Activated B cell treated with CpG ODN at 0.5 μM for 24 hours (primary cell): ENCODE measurements around the gene MMP14. TPM values are rescaled to one million over a fixed set of nuclear protein-coding genes. Genes with fewer than 3 reads are reported as not detected.

Source experiments
- ATAC-seq: fragments of 200-7000 bp; cut with Tn5 transposase; one replicate; pipeline ENCODE4 v1.10.0; 2021; ENCODE audit warnings: low read depth, mild to moderate bottlenecking, moderate library complexity
- CTCF ChIA-PET: fragments of 350-600 bp; sonication (Branson Sonifier 250); formaldehyde crosslinking; loops from one replicate; lab custom pipeline; 2021; ENCODE audit warnings: antibody characterized with exemption; lab: Charles Lee
- POLR2A ChIA-PET: fragments of 350-600 bp; sonication (Branson Sonifier 250); formaldehyde crosslinking; loops from one replicate; lab custom pipeline; 2021; ENCODE audit warnings: antibody characterized with exemption; lab: Charles Lee
- DNase-seq: peaks from one replicate; pipeline ENCODE4 v3.0.0; 2022
- H3K27ac Mint-ChIP-seq: one replicate; pipeline ENCODE4 v1.8.0; 2020; ENCODE audit warnings: mixed read lengths
- H3K27me3 Mint-ChIP-seq: one replicate; pipeline ENCODE4 v1.8.0; 2021; ENCODE audit warnings: mixed read lengths
- H3K36me3 Mint-ChIP-seq: one replicate; pipeline ENCODE4 v1.8.0; 2021; ENCODE audit warnings: low read depth, mixed read lengths
- H3K4me1 Mint-ChIP-seq: one replicate; pipeline ENCODE4 v1.8.0; 2021; ENCODE audit warnings: mixed read lengths
- H3K4me3 Mint-ChIP-seq: one replicate; pipeline ENCODE4 v1.8.0; 2020; ENCODE audit warnings: mild to moderate bottlenecking, mixed read lengths
- H3K9me3 Mint-ChIP-seq: one replicate; pipeline ENCODE4 v1.8.0; 2020; ENCODE audit warnings: mixed read lengths
- intact Hi-C: fragments of 100-400 bp; cut with micrococcal nuclease; formaldehyde crosslinking; loops from one replicate; pipeline ENCODE4 v1.15.1; 2024
- total RNA-seq: library from RNA; stranded (reverse); gene quantifications from 2 replicates; pipeline ENCODE4 v1.2.3, GENCODE V29; 2022
- TF ChIP-seq, protein P1 (sequence below): fragments of 200-600 bp; IDR thresholded peaks from one replicate; pipeline ENCODE4 v1.8.0; 2022; ENCODE audit warnings: antibody characterized with exemption, mild to moderate bottlenecking

Gene MMP14
- total RNA-seq, 1 donor from 2014 or later = 4.1 TPM

DNA sequence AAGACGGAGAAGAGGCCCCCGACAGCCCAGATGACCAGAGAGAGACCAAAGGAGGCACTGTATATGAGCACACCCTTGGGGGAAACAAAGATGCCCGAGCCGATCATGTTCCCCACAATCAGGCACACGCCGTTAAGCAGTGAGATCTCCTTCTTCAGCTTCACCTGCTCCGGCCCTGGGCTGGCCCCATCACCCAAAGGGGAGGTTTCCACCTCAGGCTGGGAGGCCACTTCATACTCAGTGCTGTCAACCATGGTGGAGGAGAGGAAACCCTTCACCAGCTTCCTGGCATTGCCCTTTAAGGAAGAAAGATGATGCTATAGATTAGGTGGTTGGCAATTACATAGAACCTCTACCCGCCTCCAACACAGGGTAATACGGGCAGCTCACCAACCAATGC, 23.2 kb upstream of the MMP14 start:
- TF ChIP-seq, protein P1, sequence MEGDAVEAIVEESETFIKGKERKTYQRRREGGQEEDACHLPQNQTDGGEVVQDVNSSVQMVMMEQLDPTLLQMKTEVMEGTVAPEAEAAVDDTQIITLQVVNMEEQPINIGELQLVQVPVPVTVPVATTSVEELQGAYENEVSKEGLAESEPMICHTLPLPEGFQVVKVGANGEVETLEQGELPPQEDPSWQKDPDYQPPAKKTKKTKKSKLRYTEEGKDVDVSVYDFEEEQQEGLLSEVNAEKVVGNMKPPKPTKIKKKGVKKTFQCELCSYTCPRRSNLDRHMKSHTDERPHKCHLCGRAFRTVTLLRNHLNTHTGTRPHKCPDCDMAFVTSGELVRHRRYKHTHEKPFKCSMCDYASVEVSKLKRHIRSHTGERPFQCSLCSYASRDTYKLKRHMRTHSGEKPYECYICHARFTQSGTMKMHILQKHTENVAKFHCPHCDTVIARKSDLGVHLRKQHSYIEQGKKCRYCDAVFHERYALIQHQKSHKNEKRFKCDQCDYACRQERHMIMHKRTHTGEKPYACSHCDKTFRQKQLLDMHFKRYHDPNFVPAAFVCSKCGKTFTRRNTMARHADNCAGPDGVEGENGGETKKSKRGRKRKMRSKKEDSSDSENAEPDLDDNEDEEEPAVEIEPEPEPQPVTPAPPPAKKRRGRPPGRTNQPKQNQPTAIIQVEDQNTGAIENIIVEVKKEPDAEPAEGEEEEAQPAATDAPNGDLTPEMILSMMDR = no peak
- ChIA-PET POLR2A (interaction anchor here (0.8 to 5.0 kb wide), 10 partner anchors 10 to 252 kb away, joined by 3 to 69 read pairs (median 8); partner anchors contain the start of genes MMP14 and OXA1L), CTCF (interaction anchor here (0.6 to 0.8 kb wide), 3 partner anchors 32 to 1390 kb away, joined by 3 to 4 read pairs (median 3); partner anchors contain the start of gene OXA1L)
- no peaks in the 10 kb centered on the region for H3K27me3 Mint-ChIP-seq
- no peaks in the 10 kb centered on the region for H3K9me3 Mint-ChIP-seq
- peaks cover 75% of the 10 kb centered on the region for H3K4me1 Mint-ChIP-seq
- DNase-seq (no peak), ATAC-seq (peak; percentile 9)
- peak overlapping the region; percentile 96 for H3K27ac Mint-ChIP-seq
- intact Hi-C loops = no loop called here
- H3K36me3 Mint-ChIP-seq = no peaks in the 10 kb centered on the region
- H3K4me3 Mint-ChIP-seq = peak overlapping the region; percentile 59

DNA sequence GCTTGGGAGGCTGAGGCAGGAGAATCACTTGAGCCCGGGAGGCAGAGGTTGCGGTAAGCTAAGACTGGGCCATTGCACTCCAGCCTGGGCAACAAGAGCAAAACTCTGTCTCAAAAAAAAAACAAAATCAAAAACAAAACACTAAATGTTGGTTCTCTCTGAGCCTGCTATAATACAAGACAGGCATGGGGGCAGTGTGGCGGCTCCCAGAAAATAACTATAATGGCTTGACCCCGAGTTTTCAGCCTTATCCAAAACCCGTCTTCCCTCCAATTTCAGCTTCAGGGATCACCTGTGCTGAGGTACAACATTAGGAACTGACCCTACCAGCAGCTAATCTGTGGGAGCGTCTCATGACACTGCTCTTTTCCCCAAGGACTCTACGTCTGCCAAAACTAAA, 22.0 kb upstream of the MMP14 start:
- intact Hi-C loops = no loop called here
- ChIA-PET POLR2A (interaction anchor here (2.6 to 5.0 kb wide), 4 partner anchors 9 to 24 kb away, joined by 11 to 69 read pairs (median 40); no protein-coding TSS in a partner anchor), CTCF (interaction anchor here (1.3 kb wide), 1 partner anchor 9 kb away, joined by 5 read pairs; no protein-coding TSS in a partner anchor)
- peaks cover 74% of the 10 kb centered on the region for H3K4me1 Mint-ChIP-seq
- peak overlapping the region; percentile 52 for H3K4me3 Mint-ChIP-seq
- H3K27me3 Mint-ChIP-seq = no peaks in the 10 kb centered on the region
- ATAC-seq (no peak), DNase-seq (no peak)
- H3K36me3 Mint-ChIP-seq = no peaks in the 10 kb centered on the region
- TF ChIP-seq, protein P1 = no peak
- H3K27ac Mint-ChIP-seq = peak overlapping the region; percentile 91
- no peaks in the 10 kb centered on the region for H3K9me3 Mint-ChIP-seq

DNA sequence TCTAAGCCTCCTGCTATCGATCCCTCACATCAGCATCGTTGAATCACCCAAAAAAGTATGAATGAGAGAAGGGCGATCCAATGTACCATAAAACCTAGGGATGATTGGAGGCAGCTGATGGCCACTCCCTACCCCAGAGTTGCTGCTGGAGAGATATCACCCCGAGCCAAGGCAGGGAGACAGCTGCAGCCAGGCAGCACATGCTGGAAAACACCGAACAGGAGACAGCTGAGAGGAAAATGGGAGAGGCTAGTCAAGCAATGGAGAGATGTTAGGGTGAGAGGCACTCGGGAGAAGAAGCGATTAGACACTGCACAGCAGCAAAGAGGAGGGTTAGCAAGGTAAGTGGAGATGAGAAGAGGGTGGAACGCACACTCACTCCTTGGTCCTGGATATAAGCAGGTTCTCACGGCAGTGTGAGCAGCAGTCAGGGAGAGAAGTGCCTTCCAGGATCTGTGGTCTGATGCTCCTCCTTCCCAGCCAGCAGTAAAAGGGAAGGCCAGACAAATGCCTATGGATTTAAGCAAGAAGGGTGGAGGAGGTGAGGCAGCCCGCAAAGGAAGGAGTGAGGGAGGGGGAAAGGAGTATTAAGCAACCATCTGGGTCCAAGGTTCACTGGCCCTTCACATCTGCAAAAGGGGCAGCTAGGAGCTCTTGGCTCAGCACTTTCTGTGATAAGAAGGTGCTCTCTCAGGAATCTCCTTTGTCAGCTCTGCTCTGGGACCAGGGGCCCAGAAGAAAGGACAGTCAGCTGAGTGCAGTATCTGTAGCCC, 21.3 kb upstream of the MMP14 start, which contains the start of gene SLC7A7:
Gene SLC7A7 (minus strand): TSS at position 495 of the 773 bp plus-strand sequence. CDS start 2,037 bp downstream, outside the sequence.
- ChIA-PET CTCF (interaction anchor here (1.3 to 1.7 kb wide), 2 partner anchors 8 to 245 kb away, joined by 4 to 5 read pairs; no protein-coding TSS in a partner anchor), POLR2A (interaction anchor here (2.3 to 5.0 kb wide), 2 partner anchors 8 to 12 kb away, joined by 9 to 69 read pairs; no protein-coding TSS in a partner anchor)
- Mint-ChIP-seq H3K9me3 (no peaks in the 10 kb centered on the region), H3K4me1 (peaks cover 82% of the 10 kb centered on the region), H3K27ac (peak within 1 kb of the TSS; percentile 91), H3K4me3 (peak within 1 kb of the TSS; percentile 52), H3K36me3 (no peaks in the 10 kb centered on the region), H3K27me3 (no peaks in the 10 kb centered on the region)
- no peak for DNase-seq
- TF ChIP-seq, protein P1 = no peak
- no peak for ATAC-seq
- intact Hi-C loops = no loop called here

DNA sequence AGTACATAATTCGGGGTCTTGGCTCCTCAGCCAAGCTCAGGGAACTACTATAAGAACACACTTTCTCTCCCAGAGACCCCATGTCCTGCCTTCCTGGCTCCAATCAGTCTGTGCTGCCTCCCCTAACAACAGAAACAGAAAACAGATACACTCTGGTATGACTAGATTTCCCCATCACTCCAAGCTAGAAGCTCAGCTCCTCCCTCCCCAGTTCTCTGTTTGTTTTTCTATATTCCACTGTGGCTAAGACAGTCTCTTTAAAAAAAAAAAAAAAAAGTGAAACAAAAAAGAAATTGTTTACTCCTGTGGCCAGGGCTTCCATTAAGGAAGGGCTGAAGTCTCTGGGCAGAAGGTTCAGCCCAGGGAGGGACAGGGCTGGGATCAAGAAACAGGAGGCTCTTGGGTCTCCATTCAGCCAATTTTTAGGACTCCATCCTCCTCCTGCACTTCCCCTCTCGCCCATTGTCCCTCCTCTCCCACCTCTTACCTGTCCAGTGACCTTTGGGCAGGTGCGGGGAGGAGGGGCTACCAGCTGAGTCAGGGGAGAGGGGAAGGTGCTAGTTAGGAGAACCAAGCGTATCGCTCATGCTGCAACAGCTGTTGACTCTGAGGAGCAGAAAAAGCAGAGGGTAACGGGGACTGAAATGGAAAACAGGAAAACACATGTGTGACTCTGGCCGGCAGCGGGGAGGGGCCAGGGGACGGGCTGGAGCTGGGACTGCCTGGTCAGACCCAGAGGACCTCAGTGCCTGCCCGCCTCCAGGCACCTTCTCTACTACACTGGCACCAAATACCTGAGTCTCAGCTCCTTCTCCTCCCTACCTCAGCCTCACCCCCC, 17.0 kb upstream of the MMP14 start:
- TF ChIP-seq, protein P1 = no peak
- Mint-ChIP-seq H3K27ac (peak overlapping the region; percentile 76), H3K36me3 (no peaks in the 10 kb centered on the region), H3K4me3 (peak overlapping the region; percentile 59), H3K9me3 (no peaks in the 10 kb centered on the region), H3K4me1 (peaks cover 72% of the 10 kb centered on the region), H3K27me3 (no peaks in the 10 kb centered on the region)
- intact Hi-C loops = loop anchor here (1.0 kb wide), 1 partner anchor 8 kb away; no protein-coding TSS in a partner anchor
- CTCF ChIA-PET = interaction anchor here (0.8 to 1.6 kb wide), 6 partner anchors 26 to 249 kb away, joined by 3 to 6 read pairs (median 5); partner anchors contain the start of gene OXA1L
- ATAC-seq (no peak), DNase-seq (no peak)
- POLR2A ChIA-PET = interaction anchor here (0.6 to 1.7 kb wide), 13 partner anchors 8 to 71 kb away, joined by 3 to 10 read pairs (median 4); partner anchors contain the start of genes MRPL52 and OXA1L
